Mucosa of gallbladder (tissue), 1 donor: Measurements from ENCODE around the gene NUP42. TPM values are rescaled to one million over a fixed set of nuclear protein-coding genes. Genes with fewer than 3 reads are reported as not detected.
"Not testable (repeated sequence)": the region's sequence is repeated elsewhere in the genome, so short reads cannot be mapped to it uniquely, and the experiment has no call there.

Source experiments
- DNase-seq: peaks from one replicate; pipeline ENCODE4 v3.0.0-alpha.2; 2020; ENCODE audit warnings: low spot score
- total RNA-seq: library from RNA; stranded (reverse); gene quantifications from one replicate; pipeline ENCODE4 v1.2.1, GENCODE V29; 2021
- donor health status: DM: no; HTN: no; CAD: no.

NUP42 gene
- total RNA-seq, 1 donor from 2014 or later = 37.4 TPM

GRCh38 chr7:23204241-23204640 is 22.4 kb downstream of the NUP42 start:
- DNase-seq = no peak

GRCh38 chr7:23205577-23205908 is 23.7 kb downstream of the NUP42 start:
- no peak for DNase-seq

GRCh38 chr7:23205909-23206767 is 24.3 kb downstream of the NUP42 start:
- DNase-seq = no peak

GRCh38 chr7:23207021-23207420 is 25.2 kb downstream of the NUP42 start:
- DNase-seq = no peak

- no peak for DNase-seq
Observed at GRCh38 chr7:23207884-23208283, 26.0 kb downstream of the NUP42 start.

GRCh38 chr7:23208316-23208715 is 26.5 kb downstream of the NUP42 start:
- no peak for DNase-seq

- no peak for DNase-seq
Observed at GRCh38 chr7:23210506-23210905, 28.7 kb downstream of the NUP42 start.

GRCh38 chr7:23211589-23211988 is 29.7 kb downstream of the NUP42 start:
- no peak for DNase-seq

- no peak for DNase-seq
Observed at GRCh38 chr7:23212395-23212794, 30.5 kb downstream of the NUP42 start.

- DNase-seq = no peak
Observed at GRCh38 chr7:23212841-23213240, 31.0 kb downstream of the NUP42 start.

GRCh38 chr7:23213755-23214154 is 31.9 kb downstream of the NUP42 start:
- DNase-seq = no peak

- no peak for DNase-seq
Observed at GRCh38 chr7:23214423-23214822, 32.6 kb downstream of the NUP42 start.

- DNase-seq = no peak
Observed at GRCh38 chr7:23214938-23215337, 33.1 kb downstream of the NUP42 start.

GRCh38 chr7:23216021-23216420 is 34.2 kb downstream of the NUP42 start:
- DNase-seq = peak; percentile 41

- no peak for DNase-seq
Observed at GRCh38 chr7:23218196-23218595, 36.3 kb downstream of the NUP42 start.

- DNase-seq = no peak
Observed at GRCh38 chr7:23220690-23221305, 39.0 kb downstream of the NUP42 start.

- no peak for DNase-seq
Observed at GRCh38 chr7:23222439-23223030, 40.7 kb downstream of the NUP42 start.

GRCh38 chr7:23224364-23224763 is 42.5 kb downstream of the NUP42 start:
- not testable (repeated sequence) for DNase-seq

GRCh38 chr7:23226844-23227450 is 45.1 kb downstream of the NUP42 start:
- DNase-seq = no peak

GRCh38 chr7:23228412-23228811 is 46.6 kb downstream of the NUP42 start:
- no peak for DNase-seq

GRCh38 chr7:23230641-23231101 is 48.8 kb downstream of the NUP42 start:
- DNase-seq = no peak

- no peak for DNase-seq
Observed at GRCh38 chr7:23232966-23233365, 51.1 kb downstream of the NUP42 start.
